Breast epithelium (tissue), 4 donors: ENCODE data around the gene EPC1. TPM values are rescaled to one million over a fixed set of nuclear protein-coding genes. Genes with fewer than 3 reads are reported as not detected.

ENCODE experiments used
- DNase-seq, 2 donors: peaks; one replicate each; pipeline ENCODE4 v3.0.0-alpha.2; 2019; ENCODE audit warnings: low spot score in 2 of 2
- H3K27ac ChIP-seq, 2 donors: fragments of 200-600 bp; sonication (generic) in 1 of 2; one replicate each; pipeline ENCODE4 v1.5.1; 2016 to 2019; ENCODE audit warnings: mild to moderate bottlenecking in 1 of 2
- H3K27me3 ChIP-seq, 2 donors: fragments of 200-600 bp; sonication (generic) in 1 of 2; one replicate each; pipeline versions ENCODE4 v1.5.1 to v1.6.0; 2017 to 2019; ENCODE audit warnings: control low read depth in 1 of 2, mild to moderate bottlenecking in 1 of 2
- H3K36me3 ChIP-seq: fragments of 200-600 bp; one replicate; pipeline ENCODE4 v1.5.1; 2019
- H3K4me1 ChIP-seq, 2 donors: fragments of 200-600 bp; sonication (generic); one replicate each; pipeline ENCODE4 v1.5.1; 2016 to 2019; ENCODE audit warnings: control low read depth in 1 of 2
- H3K4me3 ChIP-seq, 3 donors: fragments of 200-600 bp; sonication (generic); 1 replicate in 2 of 3; 2 replicates in 1 of 3; pipeline ENCODE4 v1.5.1; 2016 to 2019; ENCODE audit warnings: mild to moderate bottlenecking in 3 of 3, moderate library complexity in 2 of 3
- H3K9me3 ChIP-seq, 2 donors: fragments of 200-600 bp; sonication (generic) in 1 of 2; one replicate each; pipeline ENCODE4 v1.5.1; 2016 to 2019; ENCODE audit warnings: control low read depth in 1 of 2
- POLR2A ChIP-seq: fragments of 450-650 bp; IDR thresholded peaks from one replicate; pipeline ENCODE4 v1.6.1; 2016; ENCODE audit warnings: antibody characterized with exemption, mild to moderate bottlenecking, moderate library complexity
- POLR2AphosphoS5 ChIP-seq, 3 donors: sonication (generic); formaldehyde crosslinking; IDR thresholded peaks; one replicate each; pipeline ENCODE4 v1.6.1; 2017; ENCODE audit warnings: antibody characterized with exemption in 3 of 3
- intact Hi-C: fragments of 100-400 bp; cut with DNase I; formaldehyde crosslinking; loops from one replicate; pipeline ENCODE4 v1.15.1; 2023; ENCODE audit warnings: low total_unique reads
- total RNA-seq, 3 donors: library from RNA; depleted of rRNA; stranded (reverse); fragments of >200 nt; gene quantifications; one replicate each; pipeline ENCODE4 v1.1.0, GENCODE V29; 2016
- TF ChIP-seq, protein P1 (sequence below), 3 donors: fragments of 450-650 bp; IDR thresholded peaks; one replicate each; pipeline ENCODE4 v1.5.1; 2016 to 2017; ENCODE audit warnings: antibody characterized with exemption in 3 of 3, mild to moderate bottlenecking in 3 of 3, moderate library complexity in 3 of 3

Gene EPC1
- total RNA-seq, 3 donors from 2014 or later: 49.4 to 78.7 (median 60.0) TPM

DNA sequence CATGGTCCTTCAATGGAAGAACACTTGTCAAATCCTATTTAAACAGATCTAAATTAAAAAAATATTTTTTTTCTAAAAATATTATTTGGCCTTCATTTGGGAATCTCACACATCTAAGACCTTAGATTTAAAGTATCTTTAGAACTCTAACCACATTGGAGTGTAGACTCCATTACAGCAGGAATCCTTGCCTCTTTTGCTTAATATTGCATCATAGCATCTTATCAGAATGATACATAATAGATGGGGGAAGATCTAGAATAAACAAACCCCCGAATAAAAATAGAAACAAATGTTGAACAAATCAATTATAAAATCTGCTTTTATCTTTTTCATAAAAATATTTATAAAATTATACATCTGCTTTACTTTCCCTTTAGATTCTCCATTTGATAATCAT lies 27.6 kb upstream of the EPC1 start:
- no peak for TF ChIP-seq POLR2A
- no peak for DNase-seq

DNA sequence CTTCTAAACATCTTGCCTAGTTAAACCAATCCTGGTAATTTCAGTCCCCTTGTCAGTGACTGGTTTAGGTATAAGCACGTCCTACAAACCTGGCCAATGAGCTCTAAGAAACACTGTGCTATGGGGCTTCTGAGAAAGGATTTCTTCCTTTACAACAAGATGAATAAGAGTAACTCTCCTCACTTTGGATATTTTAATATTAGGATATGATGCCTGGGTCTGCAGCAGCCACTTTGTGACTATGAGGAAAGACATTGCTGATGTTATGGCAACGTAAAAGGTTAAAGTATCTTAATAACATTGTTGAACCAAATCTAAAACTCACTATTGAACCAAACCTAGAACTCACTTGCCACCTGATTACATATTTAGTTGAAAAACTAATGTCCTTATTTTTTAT lies 26.5 kb upstream of the EPC1 start:
- H3K9me3 ChIP-seq: no peaks in the 10 kb centered on the region

More for the DNA sequence above, 27.6 kb upstream of the EPC1 start:
- Histone ChIP-seq H3K27me3 (no peaks in the 10 kb centered on the region), H3K4me3 (no peak overlapping the region), H3K36me3 (no peaks in the 10 kb centered on the region), H3K4me1 (no peaks in the 10 kb centered on the region), H3K27ac (no peak overlapping the region), H3K9me3 (no peaks in the 10 kb centered on the region)
- intact Hi-C loops: no loop called here

DNA sequence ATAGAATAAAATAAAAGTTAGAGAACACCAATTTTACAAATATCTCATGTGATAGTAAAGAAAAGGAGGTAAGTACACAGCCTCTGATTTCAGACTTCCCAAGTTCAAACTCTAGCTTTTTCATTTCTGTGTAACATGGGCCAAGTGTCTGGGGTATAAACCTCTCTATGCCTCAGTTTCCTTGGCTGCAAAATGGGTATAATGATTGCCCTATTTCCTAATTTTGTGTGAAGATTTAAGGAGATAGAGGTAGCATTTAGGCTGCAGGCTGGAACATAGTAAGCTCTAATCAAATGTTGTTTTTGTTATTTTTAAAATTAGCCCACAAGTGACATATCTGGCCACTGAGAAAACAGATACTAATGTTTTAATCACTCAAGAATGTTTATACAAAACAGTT lies 26.1 kb upstream of the EPC1 start:
- Histone ChIP-seq H3K4me1 (no peaks in the 10 kb centered on the region), H3K36me3 (no peaks in the 10 kb centered on the region), H3K27me3 (no peaks in the 10 kb centered on the region), H3K27ac (no peak overlapping the region), H3K9me3 (no peaks in the 10 kb centered on the region), H3K4me3 (no peak overlapping the region)
- TF ChIP-seq, protein P1, sequence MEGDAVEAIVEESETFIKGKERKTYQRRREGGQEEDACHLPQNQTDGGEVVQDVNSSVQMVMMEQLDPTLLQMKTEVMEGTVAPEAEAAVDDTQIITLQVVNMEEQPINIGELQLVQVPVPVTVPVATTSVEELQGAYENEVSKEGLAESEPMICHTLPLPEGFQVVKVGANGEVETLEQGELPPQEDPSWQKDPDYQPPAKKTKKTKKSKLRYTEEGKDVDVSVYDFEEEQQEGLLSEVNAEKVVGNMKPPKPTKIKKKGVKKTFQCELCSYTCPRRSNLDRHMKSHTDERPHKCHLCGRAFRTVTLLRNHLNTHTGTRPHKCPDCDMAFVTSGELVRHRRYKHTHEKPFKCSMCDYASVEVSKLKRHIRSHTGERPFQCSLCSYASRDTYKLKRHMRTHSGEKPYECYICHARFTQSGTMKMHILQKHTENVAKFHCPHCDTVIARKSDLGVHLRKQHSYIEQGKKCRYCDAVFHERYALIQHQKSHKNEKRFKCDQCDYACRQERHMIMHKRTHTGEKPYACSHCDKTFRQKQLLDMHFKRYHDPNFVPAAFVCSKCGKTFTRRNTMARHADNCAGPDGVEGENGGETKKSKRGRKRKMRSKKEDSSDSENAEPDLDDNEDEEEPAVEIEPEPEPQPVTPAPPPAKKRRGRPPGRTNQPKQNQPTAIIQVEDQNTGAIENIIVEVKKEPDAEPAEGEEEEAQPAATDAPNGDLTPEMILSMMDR (IDR thresholded peaks at IDR 0.05): no peak
- no peak for TF ChIP-seq POLR2A
- no peak for TF ChIP-seq POLR2AphosphoS5 (IDR thresholded peaks at IDR 0.05)
- DNase-seq: no peak
- intact Hi-C loops: no loop called here

More for the DNA sequence above, 26.5 kb upstream of the EPC1 start:
- intact Hi-C loops: no loop called here
- H3K36me3 ChIP-seq: no peaks in the 10 kb centered on the region
- no peaks in the 10 kb centered on the region for H3K4me1 ChIP-seq
- no peak for DNase-seq
- no peak overlapping the region for H3K27ac ChIP-seq
- TF ChIP-seq POLR2A: no peak
- TF ChIP-seq, protein P1 (IDR thresholded peaks at IDR 0.05): no peak
- no peak for TF ChIP-seq POLR2AphosphoS5 (IDR thresholded peaks at IDR 0.05)
- no peaks in the 10 kb centered on the region for H3K27me3 ChIP-seq
- no peak overlapping the region for H3K4me3 ChIP-seq

DNA sequence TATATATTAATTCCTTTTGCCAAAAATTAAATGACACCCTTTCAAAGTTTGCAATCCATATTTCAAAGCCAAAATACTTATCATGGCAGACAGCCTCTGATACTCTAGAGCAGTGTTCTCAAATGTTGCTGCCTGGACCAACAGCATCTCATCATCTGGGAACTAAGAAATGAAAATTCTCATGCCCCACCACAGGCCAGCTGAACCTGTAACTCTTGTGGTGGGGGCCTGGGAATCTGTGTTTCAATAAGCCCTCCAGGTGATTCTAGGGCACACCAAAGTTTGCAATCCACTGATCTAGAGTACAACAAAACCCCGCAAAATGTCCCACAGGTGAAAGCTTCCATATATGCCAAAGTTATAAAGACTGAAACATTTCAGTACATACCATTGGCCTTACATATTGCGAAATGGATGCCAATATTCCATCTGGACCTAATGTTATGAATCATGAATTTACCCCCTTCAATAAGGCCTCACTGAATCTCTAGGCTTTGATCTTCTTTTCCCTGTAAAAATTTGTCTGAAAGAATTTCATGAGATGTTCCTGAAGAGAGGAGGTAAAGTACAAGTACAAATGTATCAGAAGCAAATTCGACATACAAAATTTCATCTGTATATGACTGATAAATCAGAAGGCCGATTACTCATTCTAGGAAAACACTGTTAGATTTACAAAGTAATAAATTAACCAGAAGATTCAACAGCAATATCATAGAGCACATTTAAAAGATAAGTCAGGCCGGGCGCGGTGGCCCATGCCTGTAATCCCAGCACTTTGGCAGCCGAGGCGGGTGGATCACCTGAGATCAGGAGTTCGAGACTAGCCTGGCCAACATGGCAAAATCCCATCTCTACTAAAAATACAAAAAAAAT lies 25.3 kb upstream of the EPC1 start:
- Histone ChIP-seq H3K27ac (no peak overlapping the region), H3K4me1 (no peaks in the 10 kb centered on the region)
- intact Hi-C loops: no loop called here

DNA sequence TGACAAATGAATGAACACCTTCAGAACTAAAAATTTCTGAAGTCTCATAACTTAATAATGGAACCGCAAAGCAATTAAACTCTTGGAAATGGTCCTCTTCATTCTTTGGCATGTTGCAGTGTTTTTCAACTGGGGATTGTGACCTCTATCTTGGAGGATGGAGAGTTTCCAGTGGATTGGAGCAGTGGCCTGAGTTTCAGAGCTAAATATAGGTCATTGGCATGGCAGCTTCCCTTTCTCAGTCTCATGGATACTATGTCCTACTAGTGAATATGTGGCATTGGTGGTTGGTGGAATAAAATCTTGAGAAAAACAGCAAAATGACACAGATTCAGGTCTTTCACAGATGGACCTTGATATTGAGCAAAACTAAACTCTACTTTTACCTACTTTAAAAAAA lies 24.1 kb upstream of the EPC1 start:
- no peaks in the 10 kb centered on the region for H3K36me3 ChIP-seq
- H3K27ac ChIP-seq: no peak overlapping the region
- H3K4me3 ChIP-seq: no peak overlapping the region
- no peaks in the 10 kb centered on the region for H3K4me1 ChIP-seq
- DNase-seq: no peak
- no peaks in the 10 kb centered on the region for H3K27me3 ChIP-seq
- no peak for TF ChIP-seq POLR2AphosphoS5 (IDR thresholded peaks at IDR 0.05)
- TF ChIP-seq, protein P1 (IDR thresholded peaks at IDR 0.05): no peak
- no peak for TF ChIP-seq POLR2A
- intact Hi-C loops: no loop called here
- no peaks in the 10 kb centered on the region for H3K9me3 ChIP-seq

More for the DNA sequence above, 25.3 kb upstream of the EPC1 start:
- Histone ChIP-seq H3K36me3 (no peaks in the 10 kb centered on the region), H3K4me3 (no peak overlapping the region), H3K9me3 (no peaks in the 10 kb centered on the region), H3K27me3 (no peaks in the 10 kb centered on the region)
- TF ChIP-seq, protein P1 (IDR thresholded peaks at IDR 0.05): no peak
- TF ChIP-seq POLR2A: no peak
- no peak for TF ChIP-seq POLR2AphosphoS5 (IDR thresholded peaks at IDR 0.05)
- no peak for DNase-seq
